GM18502 (cell line): ENCODE data around the gene SIX3.

ENCODE experiments used
- ATAC-seq: cut with Tn5 transposase; IDR thresholded peaks from one replicate; pipeline ENCODE4 v1.9.1; 2021; ENCODE audit warnings: mild to moderate bottlenecking; ENCODE audit not compliant: unreplicated experiment, poor library complexity

SIX3 gene

GRCh38 chr2:44941551-44942234, at the start of gene SIX3:
Gene SIX3, plus strand, starts transcription at chr2:44941702. Its CDS starts 403 bp downstream, at chr2:44942105.
- ATAC-seq, result peak; percentile 47

GRCh38 chr2:44894058-44894457, 47.4 kb upstream of the SIX3 start:
- peak; percentile 59 for ATAC-seq

- no peak for ATAC-seq
Measured at GRCh38 chr2:44895061-44895460, 46.4 kb upstream of the SIX3 start.

- ATAC-seq, result no peak
Measured at GRCh38 chr2:44897406-44897805, 44.1 kb upstream of the SIX3 start.

GRCh38 chr2:44902217-44903137, 39.0 kb upstream of the SIX3 start:
- ATAC-seq, result no peak

GRCh38 chr2:44904578-44904977, 36.9 kb upstream of the SIX3 start:
- no peak for ATAC-seq

- ATAC-seq, result no peak
Measured at GRCh38 chr2:44906972-44907371, 34.5 kb upstream of the SIX3 start.

- ATAC-seq, result no peak
Measured at GRCh38 chr2:44909831-44910230, 31.7 kb upstream of the SIX3 start.

- no peak for ATAC-seq
Measured at GRCh38 chr2:44912660-44913059, 28.8 kb upstream of the SIX3 start.

GRCh38 chr2:44916291-44916690, 25.2 kb upstream of the SIX3 start:
- ATAC-seq, result no peak

- ATAC-seq, result peak; percentile 49
Measured at GRCh38 chr2:44918095-44918775, 23.3 kb upstream of the SIX3 start.

- no peak for ATAC-seq
Measured at GRCh38 chr2:44920751-44921150, 20.8 kb upstream of the SIX3 start.

- ATAC-seq, result no peak
Measured at GRCh38 chr2:44922776-44923175, 18.7 kb upstream of the SIX3 start.

- ATAC-seq, result no peak
Measured at GRCh38 chr2:44925561-44926136, 15.9 kb upstream of the SIX3 start.

GRCh38 chr2:44926957-44927356, 14.5 kb upstream of the SIX3 start:
- no peak for ATAC-seq

- ATAC-seq, result no peak
Measured at GRCh38 chr2:44927985-44928482, 13.5 kb upstream of the SIX3 start.

GRCh38 chr2:44928483-44929158, 12.9 kb upstream of the SIX3 start:
- no peak for ATAC-seq

GRCh38 chr2:44929159-44929734, 12.3 kb upstream of the SIX3 start:
- no peak for ATAC-seq

GRCh38 chr2:44929735-44930273, 11.7 kb upstream of the SIX3 start:
- ATAC-seq, result no peak
